HL-60 (cell line): ENCODE results near the gene SPATA21.

Source experiments
- CTCF ChIP-seq: IDR thresholded peaks from one replicate; pipeline ENCODE4 v1.5.1; 2011; ENCODE audit warnings: low read length, control low read depth, inconsistent platforms; ENCODE audit not compliant: insufficient read depth
- GABPA ChIP-seq: IDR thresholded peaks from 2 replicates; pipeline ENCODE4 v1.6.1; 2012; ENCODE audit warnings: low read depth
- POLR2AphosphoS5 ChIP-seq: IDR thresholded peaks from 2 replicates; pipeline ENCODE4 v1.6.1; 2012; ENCODE audit warnings: low read depth
- REST ChIP-seq: IDR thresholded peaks from 2 replicates; pipeline ENCODE4 v1.6.1; 2012; ENCODE audit warnings: low read depth; ENCODE audit not compliant: insufficient replicate concordance
- SPI1 ChIP-seq: IDR thresholded peaks from 2 replicates; pipeline ENCODE4 v1.6.1; 2012; ENCODE audit warnings: low read depth, mild to moderate bottlenecking, borderline replicate concordance

- no peak for TF ChIP-seq POLR2AphosphoS5
- TF ChIP-seq CTCF: no peak
- TF ChIP-seq SPI1: no peak
- TF ChIP-seq REST: no peak
- TF ChIP-seq GABPA: no peak
Measured at GRCh38 chr1:16462773-16463330, 25.6 kb upstream of the SPATA21 start.
